Activated CD4-positive, CD25-positive, alpha-beta regulatory T cell (primary cell): ENCODE data around the gene UFC1.
"Not testable (repeated sequence)": the region's sequence is repeated elsewhere in the genome, so short reads cannot be mapped to it uniquely, and the experiment has no call there.

Source experiments
- DNase-seq, 4 experiments: peaks; one replicate each; lab custom pipeline; 2025; lab: John Stamatoyannopoulos, UW

Gene UFC1

GRCh38 chr1:161153682-161154337 lies at the start of gene UFC1:
Gene UFC1 (plus strand): TSS chr1:161153978. CDS start chr1:161153998, 20 bp downstream.
- DNase-seq: peak; percentile 41 to 61 (median 58)

GRCh38 chr1:161106431-161106830 lies 47.3 kb upstream of the UFC1 start:
- DNase-seq: no peak

- DNase-seq: no peak
Measured at GRCh38 chr1:161111117-161111516, 42.7 kb upstream of the UFC1 start.

GRCh38 chr1:161111527-161111926 lies 42.3 kb upstream of the UFC1 start:
- no peak for DNase-seq

- no peak for DNase-seq
Measured at GRCh38 chr1:161113915-161114314, 39.9 kb upstream of the UFC1 start.

- no peak for DNase-seq
Measured at GRCh38 chr1:161114556-161114955, 39.2 kb upstream of the UFC1 start.

- DNase-seq: peak in 1 of 4 experiments; percentile 19
Measured at GRCh38 chr1:161115132-161115711, 38.6 kb upstream of the UFC1 start.

- not testable (repeated sequence) for DNase-seq
Measured at GRCh38 chr1:161115961-161116360, 37.8 kb upstream of the UFC1 start.

- DNase-seq: peak; percentile 45 to 79 (median 69)
Measured at GRCh38 chr1:161117759-161118581, 35.8 kb upstream of the UFC1 start, which contains the start of the genes NIT1 and PFDN2. Gene NIT1 (plus strand): TSS chr1:161118105. CDS start chr1:161118177, 72 bp downstream. Gene PFDN2 (minus strand): TSS chr1:161118037. CDS start chr1:161118026, 11 bp downstream.

GRCh38 chr1:161119092-161119903 lies 34.5 kb upstream of the UFC1 start:
- peak in 3 of 4 experiments; percentile 12 to 20 (median 15) for DNase-seq

- DNase-seq: no peak
Measured at GRCh38 chr1:161121042-161121650, 32.6 kb upstream of the UFC1 start.

- DNase-seq: no peak
Measured at GRCh38 chr1:161121834-161122233, 31.9 kb upstream of the UFC1 start.

- DNase-seq: no peak
Measured at GRCh38 chr1:161122967-161123366, 30.8 kb upstream of the UFC1 start.

GRCh38 chr1:161127649-161128048 lies 26.1 kb upstream of the UFC1 start:
- DNase-seq: no peak

GRCh38 chr1:161128591-161129420 lies 25.0 kb upstream of the UFC1 start:
- no peak for DNase-seq

GRCh38 chr1:161130266-161130665 lies 23.5 kb upstream of the UFC1 start:
- DNase-seq: no peak

GRCh38 chr1:161131523-161132409 lies 22.0 kb upstream of the UFC1 start:
- DNase-seq: no peak

GRCh38 chr1:161132410-161133219 lies 21.2 kb upstream of the UFC1 start, which contains the start of gene DEDD:
Gene DEDD (minus strand): TSS chr1:161132667. CDS start chr1:161124462, 8,205 bp downstream.
- DNase-seq: peak; percentile 63 to 80 (median 78)
